Mesenchymal stem cell (in vitro differentiated cells and primary cell): Measurements from ENCODE around the gene TMEM218.

Experiments
- DNase-seq: peaks from one replicate; pipeline ENCODE4 v3.0.0-alpha.2; 2013
- H2AFZ ChIP-seq: one replicate; pipeline ENCODE4 v1.6.1; 2013; ENCODE audit warnings: low read depth, mild to moderate bottlenecking, control low read depth, inconsistent platforms, low read length, moderate library complexity
- H2AK5ac ChIP-seq: 2 replicates; pipeline ENCODE4 v1.6.1; 2013; ENCODE audit warnings: low read length, moderate library complexity, mild to moderate bottlenecking, inconsistent platforms; ENCODE audit not compliant: severe bottlenecking
- H2BK120ac ChIP-seq: one replicate; pipeline ENCODE4 v1.6.1; 2013; ENCODE audit warnings: low read depth, mild to moderate bottlenecking, inconsistent platforms, low read length, moderate library complexity
- H2BK12ac ChIP-seq, 2 experiments: one replicate each; pipeline ENCODE4 v1.6.1; 2013; ENCODE audit warnings: inconsistent platforms in 2 of 2, low read length in 2 of 2, mild to moderate bottlenecking in 2 of 2, moderate library complexity in 2 of 2, control low read depth in 1 of 2
- H2BK15ac ChIP-seq: one replicate; pipeline ENCODE4 v1.6.1; 2013; ENCODE audit warnings: mild to moderate bottlenecking, low read depth, inconsistent platforms; ENCODE audit not compliant: poor library complexity, severe bottlenecking
- H2BK5ac ChIP-seq: 2 replicates; pipeline ENCODE4 v1.6.1; 2013; ENCODE audit warnings: low read depth, mild to moderate bottlenecking, low read length, control low read depth, inconsistent platforms; ENCODE audit not compliant: poor library complexity, severe bottlenecking
- H3K14ac ChIP-seq, 2 experiments: one replicate each; pipeline ENCODE4 v1.6.1; 2013; ENCODE audit warnings: inconsistent platforms in 2 of 2, low read length in 2 of 2, control low read depth in 1 of 2, mild to moderate bottlenecking in 1 of 2, moderate library complexity in 1 of 2
- H3K18ac ChIP-seq, 2 experiments: one replicate each; pipeline ENCODE4 v1.6.1; 2013; ENCODE audit warnings: inconsistent platforms in 2 of 2, low read length in 2 of 2, control low read depth in 1 of 2, low read depth in 1 of 2, mild to moderate bottlenecking in 1 of 2
- H3K23ac ChIP-seq, 2 experiments: one replicate each; pipeline ENCODE4 v1.6.1; 2013; ENCODE audit warnings: inconsistent platforms in 2 of 2, low read length in 2 of 2, mild to moderate bottlenecking in 2 of 2, moderate library complexity in 2 of 2, control low read depth in 1 of 2
- H3K27ac ChIP-seq: 2 replicates; pipeline ENCODE4 v1.5.1; 2013; ENCODE audit warnings: mild to moderate bottlenecking, moderate library complexity, low read length, control low read depth, inconsistent platforms; ENCODE audit not compliant: poor library complexity, severe bottlenecking
- H3K27me3 ChIP-seq, 2 experiments: 2 replicates each; pipeline versions ENCODE4 v1.6.1 to v1.7.0; 2013; ENCODE audit warnings: low read length in 2 of 2, mild to moderate bottlenecking in 2 of 2, moderate library complexity in 2 of 2, control low read depth in 1 of 2, inconsistent platforms in 1 of 2; ENCODE audit not compliant: control insufficient read depth in 1 of 2, insufficient read depth in 1 of 2
- H3K36me3 ChIP-seq, 2 experiments: 2 replicates each; pipeline versions ENCODE4 v1.6.1 to v1.7.0; 2013; ENCODE audit warnings: low read length in 2 of 2, control low read depth in 1 of 2, inconsistent platforms in 1 of 2, low read depth in 1 of 2, mild to moderate bottlenecking in 1 of 2; ENCODE audit not compliant: insufficient read depth in 2 of 2, control insufficient read depth in 1 of 2
- H3K4ac ChIP-seq, 2 experiments: one replicate each; pipeline ENCODE4 v1.6.1; 2013; ENCODE audit warnings: inconsistent platforms in 2 of 2, low read length in 2 of 2, mild to moderate bottlenecking in 2 of 2, moderate library complexity in 2 of 2, control low read depth in 1 of 2, low read depth in 1 of 2
- H3K4me1 ChIP-seq: 2 replicates; pipeline ENCODE4 v1.6.1; 2013; ENCODE audit warnings: low read depth, low read length, control low read depth; ENCODE audit not compliant: control insufficient read depth, insufficient read depth
- H3K4me2 ChIP-seq: 2 replicates; pipeline ENCODE4 v1.6.1; 2013; ENCODE audit warnings: low read length, mild to moderate bottlenecking, inconsistent platforms; ENCODE audit not compliant: poor library complexity, severe bottlenecking
- H3K4me3 ChIP-seq, 2 experiments: 2 replicates each; pipeline versions ENCODE4 v1.5.1 to v1.7.0; 2013; ENCODE audit warnings: low read length in 2 of 2, mild to moderate bottlenecking in 2 of 2, control low read depth in 1 of 2, low read depth in 1 of 2; ENCODE audit not compliant: insufficient read depth in 1 of 2
- H3K79me1 ChIP-seq: replicated peaks from 2 replicates; pipeline ENCODE4 v1.6.1; 2013; ENCODE audit warnings: mild to moderate bottlenecking, control low read depth, low read length, inconsistent platforms; ENCODE audit not compliant: poor library complexity, severe bottlenecking
- H3K9ac ChIP-seq: 2 replicates; pipeline ENCODE4 v1.7.0; 2013; ENCODE audit warnings: mild to moderate bottlenecking, low read length, moderate library complexity
- H3K9me3 ChIP-seq: 2 replicates; pipeline ENCODE4 v1.7.0; 2013; ENCODE audit warnings: mild to moderate bottlenecking, low read length; ENCODE audit not compliant: control insufficient read depth
- H4K8ac ChIP-seq: one replicate; pipeline ENCODE4 v1.6.1; 2013; ENCODE audit warnings: inconsistent platforms, mild to moderate bottlenecking, low read length, moderate library complexity
- H4K91ac ChIP-seq: one replicate; pipeline ENCODE4 v1.6.1; 2013; ENCODE audit warnings: mild to moderate bottlenecking, low read length, inconsistent platforms
- WGBS: methylation state at CpG from one replicate; pipeline ENCODE4 v1.1.7; 2013; ENCODE audit warnings: mixed read lengths; 5-methylcytosine and 5-hydroxymethylcytosine counted together

Gene TMEM218

GRCh38 chr11:125123947-125124617 lies 12.7 kb upstream of the TMEM218 start:
- Histone ChIP-seq H3K4me2 (no peak overlapping the region), H2BK12ac (no peak overlapping the region)

GRCh38 chr11:125123194-125123946 lies 11.9 kb upstream of the TMEM218 start:
- 74% methylated on average over 4 of the region's 4 CpGs for WGBS
- Histone ChIP-seq H2AK5ac (no peak overlapping the region), H2BK15ac (no peak overlapping the region), H3K14ac (no peak overlapping the region), H3K4ac (no peak overlapping the region), H3K18ac (no peak overlapping the region), H3K4me3 (peak overlapping the region in 1 of 2 experiments; percentile 1), H3K79me1 (no peaks in the 10 kb centered on the region), H3K36me3 (no peaks in the 10 kb centered on the region), H2BK120ac (no peak overlapping the region), H2BK5ac (no peak overlapping the region), H3K9ac (no peak overlapping the region), H3K23ac (no peak overlapping the region), H4K8ac (peak overlapping the region; percentile 19), H3K4me1 (no peaks in the 10 kb centered on the region), H3K27ac (no peak overlapping the region), H2BK12ac (no peak overlapping the region), H4K91ac (no peak overlapping the region), H3K4me2 (no peak overlapping the region), H2AFZ (no peak overlapping the region), H3K9me3 (no peaks in the 10 kb centered on the region), H3K27me3 (peaks cover 15 to 20% of the 10 kb centered on the region in 2 experiments)
- no peak for DNase-seq

More at GRCh38 chr11:125123947-125124617, 12.7 kb upstream of the TMEM218 start:
- Histone ChIP-seq H2AK5ac (no peak overlapping the region), H3K27me3 (peaks cover 15 to 20% of the 10 kb centered on the region in 2 experiments), H3K79me1 (no peaks in the 10 kb centered on the region), H3K4ac (no peak overlapping the region), H2BK15ac (no peak overlapping the region), H2BK120ac (no peak overlapping the region), H2BK5ac (no peak overlapping the region), H3K27ac (no peak overlapping the region), H3K4me1 (no peaks in the 10 kb centered on the region), H2AFZ (no peak overlapping the region), H3K36me3 (no peaks in the 10 kb centered on the region), H3K9ac (no peak overlapping the region), H3K14ac (no peak overlapping the region), H3K9me3 (no peaks in the 10 kb centered on the region), H3K18ac (no peak overlapping the region), H4K91ac (no peak overlapping the region), H4K8ac (peak overlapping the region; percentile 19), H3K4me3 (peak overlapping the region in 1 of 2 experiments; percentile 1), H3K23ac (no peak overlapping the region)
- peak; percentile 44 for DNase-seq
- 62% methylated on average over 8 of the region's 10 CpGs for WGBS

DNA sequence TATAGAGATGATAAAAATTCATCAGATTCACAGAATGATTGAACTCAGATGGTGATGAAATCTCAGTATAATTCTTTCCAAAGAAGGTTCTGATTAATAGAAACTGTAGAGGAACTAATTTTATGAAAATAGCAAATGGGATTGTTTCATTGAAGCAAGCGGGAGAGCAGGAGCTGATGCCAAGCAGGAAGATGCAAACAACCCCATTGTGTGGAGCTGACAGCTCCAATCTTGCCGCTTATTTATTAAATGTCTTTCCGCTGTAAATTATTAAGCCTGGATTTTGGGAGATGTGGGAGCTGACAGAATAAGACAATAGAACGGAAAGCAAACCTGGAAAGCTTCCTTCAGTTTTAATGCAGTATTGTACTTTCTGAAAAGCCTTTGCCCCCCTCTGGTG lies 6.0 kb upstream of the TMEM218 start:
- Histone ChIP-seq H3K23ac (no peak overlapping the region), H3K18ac (no peak overlapping the region), H3K9me3 (no peaks in the 10 kb centered on the region), H3K4me2 (no peak overlapping the region), H4K91ac (no peak overlapping the region), H3K4me3 (no peak overlapping the region), H2AK5ac (no peak overlapping the region), H3K9ac (no peak overlapping the region), H2AFZ (no peak overlapping the region), H3K27me3 (peaks cover 3 to 15% of the 10 kb centered on the region in 2 experiments), H2BK5ac (no peak overlapping the region), H3K4ac (no peak overlapping the region), H3K36me3 (no peaks in the 10 kb centered on the region), H3K14ac (no peak overlapping the region), H3K79me1 (no peaks in the 10 kb centered on the region), H2BK15ac (no peak overlapping the region), H2BK120ac (no peak overlapping the region), H3K27ac (no peak overlapping the region), H2BK12ac (no peak overlapping the region), H4K8ac (no peak overlapping the region), H3K4me1 (no peaks in the 10 kb centered on the region)
- WGBS: 98% methylated on average over 4 of the region's 4 CpGs
- no peak for DNase-seq

GRCh38 chr11:125114518-125114917 lies 3.1 kb upstream of the TMEM218 start:
- Histone ChIP-seq H3K4ac (no peak overlapping the region), H3K4me3 (no peak overlapping the region), H2AK5ac (no peak overlapping the region), H2BK120ac (no peak overlapping the region), H3K4me2 (no peak overlapping the region), H3K4me1 (peaks cover 2% of the 10 kb centered on the region), H4K91ac (no peak overlapping the region), H2BK15ac (no peak overlapping the region), H3K36me3 (no peaks in the 10 kb centered on the region), H2BK12ac (no peak overlapping the region), H3K14ac (no peak overlapping the region), H3K23ac (no peak overlapping the region), H3K9ac (no peak overlapping the region), H3K9me3 (no peaks in the 10 kb centered on the region), H4K8ac (no peak overlapping the region), H3K79me1 (peaks cover 2% of the 10 kb centered on the region), H2BK5ac (no peak overlapping the region), H2AFZ (no peak overlapping the region), H3K18ac (no peak overlapping the region), H3K27ac (no peak overlapping the region), H3K27me3 (peaks cover 0 to 5% of the 10 kb centered on the region in 2 experiments)
- 57% methylated on average over 8 of the region's 8 CpGs for WGBS
- DNase-seq: no peak
